Motor neuron (in vitro differentiated cells): Measurements from ENCODE around the gene KPNB1. TPM values are rescaled to one million over a fixed set of nuclear protein-coding genes. Genes with fewer than 3 reads are reported as not detected.

Experiments
- ATAC-seq, 8 experiments: fragments of 200-7000 bp; cut with Tn5 transposase; replicated peaks in 6 of 8; 2 replicates each; pipeline ENCODE4 v1.8.0; 2021; ENCODE audit warnings: mild to moderate bottlenecking in 8 of 8, moderate library complexity in 8 of 8
- H3K27ac ChIP-seq, 2 donors: fragments of 250-450 bp; sonication (Bioruptor Pico); 2 replicates each; pipeline ENCODE4 v1.9.0; 2021; ENCODE audit warnings: antibody characterized with exemption in 2 of 2, mild to moderate bottlenecking in 2 of 2, moderate library complexity in 1 of 2
- H3K4me1 ChIP-seq, 2 donors: fragments of 250-450 bp; sonication (Bioruptor Pico); replicated peaks in 1 of 2; 2 replicates each; pipeline ENCODE4 v1.6.1; 2021; ENCODE audit warnings: antibody characterized with exemption in 2 of 2, mild to moderate bottlenecking in 2 of 2, moderate library complexity in 1 of 2
- H3K4me3 ChIP-seq, 5 donors: fragments of 250-450 bp; sonication (Bioruptor Pico); 2 replicates each; pipeline ENCODE4 v1.9.0; 2021; ENCODE audit warnings: antibody characterized with exemption in 5 of 5, mild to moderate bottlenecking in 5 of 5, moderate library complexity in 4 of 5
- WGBS, 10 experiments: fragments of 450-650 bp; shearing (Covaris generic); methylation state at CpG; one replicate each; pipeline ENCODE4 v1.0.0; 2022; 5-methylcytosine and 5-hydroxymethylcytosine counted together
- in situ Hi-C, 9 experiments: fragments of 400-800 bp; cut with MboI; loops; one replicate each; pipeline ENCODE4 v1.15.0; 2021; ENCODE audit warnings: low sequenced_read_pairs in 9 of 9, low pct_unique_long_range_greater_than_20kb in 2 of 9; ENCODE audit not compliant: unreplicated experiment in 9 of 9
- total RNA-seq, 8 experiments: library from RNA; unstranded; fragments of 300-600 nt; gene quantifications; 2 replicates each; pipeline versions ENCODE4 v1.2.3 to v1.2.4, GENCODE V29; 2022

KPNB1 gene
- total RNA-seq, 8 experiments from 2014 or later: 90.3 to 268 (median 127) TPM

DNA sequence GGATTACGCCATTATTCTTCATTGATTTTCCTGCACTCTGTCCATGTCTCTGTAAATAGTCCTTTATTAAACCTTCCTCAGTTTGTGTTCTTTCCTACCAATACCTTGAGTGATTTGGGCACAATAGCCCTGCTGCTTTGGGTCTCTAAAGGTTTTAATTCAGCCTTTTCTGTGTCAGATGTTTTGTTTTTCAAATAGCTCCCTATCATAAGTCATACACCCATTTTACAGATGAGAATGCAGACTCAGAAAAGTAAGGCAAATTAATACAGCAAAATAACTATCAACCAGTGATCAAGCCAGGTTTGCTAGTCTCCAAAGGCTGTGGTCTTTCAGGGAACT, 25.0 kb upstream of the KPNB1 start:
- Histone ChIP-seq H3K27ac (no peak overlapping the region), H3K4me1 (no peaks in the 10 kb centered on the region), H3K4me3 (no peak overlapping the region)
- ATAC-seq: no peak
- in situ Hi-C loops: no loop called here
- 0 to 100% (median 67%) methylated on average over 1 of the region's 1 CpG; no CpG with 5 or more reads in 3 of the 10 experiments for WGBS, 10 experiments

DNA sequence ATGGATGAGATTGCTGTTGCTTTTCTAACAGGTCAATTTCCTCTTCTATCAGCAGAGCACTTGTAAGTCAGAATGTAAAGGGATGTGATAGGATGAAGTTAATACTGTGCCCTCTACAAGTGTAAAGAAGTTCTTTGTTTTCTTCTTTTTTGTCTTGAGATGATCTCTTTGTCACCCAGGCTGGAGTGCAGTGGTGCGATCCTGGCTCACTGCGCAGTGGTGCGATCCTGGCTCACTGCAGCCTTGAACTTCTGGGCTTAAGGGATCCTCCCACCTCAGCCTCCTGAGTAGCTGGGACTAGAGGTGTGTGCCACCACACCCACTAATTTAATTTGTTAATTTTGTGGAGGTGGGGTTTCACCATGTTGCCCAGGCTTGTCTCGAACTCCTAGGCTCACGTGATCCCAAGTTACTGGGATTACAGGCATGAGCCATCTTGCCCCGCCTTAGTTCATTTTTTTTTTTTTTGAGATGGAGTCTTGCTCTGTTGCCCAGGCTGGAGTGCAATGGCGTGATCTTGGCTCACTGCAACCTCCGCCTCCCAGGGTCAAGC, 21.6 kb upstream of the KPNB1 start:
- in situ Hi-C loops: no loop called here
- no peak overlapping the region for H3K27ac ChIP-seq
- H3K4me3 ChIP-seq: no peak overlapping the region
- no peaks in the 10 kb centered on the region for H3K4me1 ChIP-seq
- 86 to 100% (median 100%) methylated on average over 1 to 7 of the region's 8 CpGs; no CpG with 5 or more reads in 1 of the 10 experiments for WGBS, 10 experiments
- peak in 1 of 8 experiments; percentile 66 for ATAC-seq

DNA sequence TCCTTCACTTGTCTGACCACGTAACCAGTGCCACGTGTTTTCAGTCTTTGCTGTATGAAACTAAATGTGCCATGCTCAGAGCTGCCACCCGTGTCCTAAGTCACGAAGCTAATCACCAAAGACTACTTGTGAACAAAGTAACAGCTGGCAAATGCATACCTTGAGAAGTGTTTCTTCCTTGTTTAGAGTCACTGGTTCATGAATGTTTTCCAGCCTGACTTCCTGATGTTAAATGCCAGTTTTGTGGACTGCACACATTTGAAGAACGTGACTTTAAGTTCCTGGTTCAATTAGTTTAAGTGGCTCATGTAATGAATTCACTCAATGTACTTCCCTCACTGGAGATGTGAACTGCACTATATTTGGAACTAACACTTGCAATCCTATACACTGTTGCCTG, 19.9 kb upstream of the KPNB1 start:
- 20 to 83% (median 69%) methylated on average over 1 to 5 of the region's 5 CpGs; no CpG with 5 or more reads in 1 of the 10 experiments for WGBS, 10 experiments
- in situ Hi-C loops: no loop called here
- ATAC-seq: no peak

DNA sequence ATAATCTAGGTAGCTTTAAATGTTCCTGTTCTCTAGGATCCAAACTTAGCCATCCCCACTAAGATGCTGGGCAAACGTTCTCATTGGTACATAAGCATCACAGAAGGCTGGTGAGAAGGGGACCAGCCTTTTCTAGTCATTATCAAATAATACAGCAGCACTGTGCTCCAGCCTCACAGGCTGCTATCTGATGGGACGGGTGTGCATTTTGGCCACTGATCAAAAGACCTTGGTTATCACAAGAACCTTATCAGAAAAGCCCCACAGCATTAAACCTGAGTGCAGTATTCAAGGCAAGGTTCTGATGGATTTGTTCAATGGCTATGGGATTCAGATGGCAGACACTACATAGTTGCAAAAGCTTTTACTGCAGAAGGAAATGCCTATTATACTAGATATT, 19.1 kb upstream of the KPNB1 start:
- Histone ChIP-seq H3K27ac (no peak overlapping the region), H3K4me3 (no peak overlapping the region), H3K4me1 (no peaks in the 10 kb centered on the region)
- in situ Hi-C loops: no loop called here
- ATAC-seq: no peak
- WGBS, 10 experiments: 38 to 92% (median 70%) methylated on average over 1 to 2 of the region's 2 CpGs; no CpG with 5 or more reads in 4 of the 10 experiments

More for the DNA sequence above, 19.9 kb upstream of the KPNB1 start:
- Histone ChIP-seq H3K27ac (no peak overlapping the region), H3K4me3 (no peak overlapping the region), H3K4me1 (no peaks in the 10 kb centered on the region)

DNA sequence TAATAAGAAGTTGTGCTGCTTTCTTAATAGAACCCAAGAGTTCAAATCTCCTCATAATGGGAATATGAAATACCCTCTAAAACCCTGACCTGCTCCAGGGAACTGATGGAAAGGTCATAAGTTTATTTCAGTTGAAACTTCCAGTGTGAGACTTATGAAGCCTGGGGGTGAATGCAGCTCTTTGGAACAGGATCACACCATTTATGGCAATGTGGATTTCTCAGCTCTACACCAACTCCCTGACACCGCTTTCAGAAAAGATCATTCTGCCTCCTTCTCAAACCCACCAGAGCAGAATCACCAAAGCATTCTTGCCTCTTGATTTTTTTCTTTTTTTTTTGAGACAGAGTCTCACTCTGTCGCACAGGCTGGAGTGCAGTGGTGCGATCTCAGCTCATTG, 16.7 kb upstream of the KPNB1 start:
- Histone ChIP-seq H3K4me3 (no peak overlapping the region), H3K4me1 (no peaks in the 10 kb centered on the region), H3K27ac (no peak overlapping the region)
- in situ Hi-C loops: no loop called here
- peak in 1 of 8 experiments; percentile 46 for ATAC-seq
- WGBS, 10 experiments: 80 to 100% (median 100%) methylated on average over 1 to 3 of the region's 3 CpGs; no CpG with 5 or more reads in 1 of the 10 experiments

DNA sequence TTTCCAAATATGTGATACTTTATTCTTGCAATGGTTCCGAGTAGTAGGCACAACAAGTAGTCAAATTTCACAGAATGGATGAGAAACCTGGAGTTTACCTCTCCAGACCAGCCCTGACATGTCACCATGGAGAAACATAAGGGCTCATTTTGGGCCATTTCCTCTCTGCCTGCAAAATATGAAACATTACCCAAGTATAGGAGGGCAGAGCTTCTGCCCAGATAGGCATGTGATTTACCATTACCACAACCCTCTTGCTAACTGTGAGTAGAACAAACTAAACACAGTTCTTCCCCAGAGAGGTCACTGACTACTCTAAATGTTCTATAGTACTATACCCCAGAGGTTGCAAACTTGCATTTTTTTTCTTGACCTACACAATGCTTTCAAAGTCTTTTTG, 15.7 kb upstream of the KPNB1 start:
- WGBS, 10 experiments: 40 to 100% (median 100%) methylated on average over 1 of the region's 1 CpG; no CpG with 5 or more reads in 4 of the 10 experiments
- no peaks in the 10 kb centered on the region for H3K4me1 ChIP-seq
- H3K4me3 ChIP-seq: no peak overlapping the region
- in situ Hi-C loops: no loop called here
- no peak overlapping the region for H3K27ac ChIP-seq
- no peak for ATAC-seq

DNA sequence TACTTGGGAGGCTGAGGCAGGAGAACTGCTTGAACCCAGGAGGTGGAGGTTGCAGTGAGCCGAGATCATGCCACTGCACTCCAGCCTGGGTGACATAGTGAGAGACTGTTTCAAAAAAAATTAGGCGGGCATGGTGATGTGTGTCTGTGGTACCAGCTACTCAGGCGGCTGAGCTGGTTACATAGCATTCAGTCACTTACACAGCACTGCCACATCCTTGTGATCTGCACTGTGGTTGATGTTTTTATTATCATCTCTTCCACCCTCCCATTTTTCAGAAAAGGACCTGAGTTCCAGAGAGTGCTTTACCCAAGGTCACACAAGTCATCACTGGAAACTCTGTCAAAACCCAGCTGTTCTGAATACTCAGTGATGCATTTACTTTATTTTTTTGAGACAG, 14.8 kb upstream of the KPNB1 start:
- 80 to 100% (median 100%) methylated on average over 1 to 2 of the region's 3 CpGs; no CpG with 5 or more reads in 6 of the 10 experiments for WGBS, 10 experiments

DNA sequence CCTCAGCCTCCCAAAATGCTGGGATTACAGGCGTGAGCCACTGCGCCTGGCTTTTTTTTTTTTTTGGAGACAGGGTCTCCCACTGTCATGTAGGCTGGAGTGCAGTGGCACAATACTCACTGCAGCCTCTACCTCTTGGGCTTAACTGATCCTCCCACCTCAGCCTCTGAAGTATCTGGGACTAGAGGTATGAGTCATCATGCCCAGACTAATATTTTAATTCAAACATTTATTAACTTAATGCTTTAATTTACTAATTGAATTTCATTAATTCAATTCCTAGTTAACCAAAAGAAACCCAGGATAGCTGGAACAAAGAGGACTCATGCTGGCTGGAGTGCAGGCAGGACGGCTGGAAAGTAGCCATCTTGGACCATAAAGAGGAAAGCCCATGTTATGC, 14.0 kb upstream of the KPNB1 start:
- ATAC-seq: no peak
- Histone ChIP-seq H3K27ac (no peak overlapping the region), H3K4me1 (no peaks in the 10 kb centered on the region), H3K4me3 (no peak overlapping the region)
- in situ Hi-C loops: no loop called here
- 83 to 100% (median 96%) methylated on average over 1 to 3 of the region's 3 CpGs; no CpG with 5 or more reads in 3 of the 10 experiments for WGBS, 10 experiments

More for the DNA sequence above, 14.8 kb upstream of the KPNB1 start:
- no peak overlapping the region for H3K27ac ChIP-seq
- no peaks in the 10 kb centered on the region for H3K4me1 ChIP-seq
- in situ Hi-C loops: no loop called here
- H3K4me3 ChIP-seq: no peak overlapping the region
- no peak for ATAC-seq

DNA sequence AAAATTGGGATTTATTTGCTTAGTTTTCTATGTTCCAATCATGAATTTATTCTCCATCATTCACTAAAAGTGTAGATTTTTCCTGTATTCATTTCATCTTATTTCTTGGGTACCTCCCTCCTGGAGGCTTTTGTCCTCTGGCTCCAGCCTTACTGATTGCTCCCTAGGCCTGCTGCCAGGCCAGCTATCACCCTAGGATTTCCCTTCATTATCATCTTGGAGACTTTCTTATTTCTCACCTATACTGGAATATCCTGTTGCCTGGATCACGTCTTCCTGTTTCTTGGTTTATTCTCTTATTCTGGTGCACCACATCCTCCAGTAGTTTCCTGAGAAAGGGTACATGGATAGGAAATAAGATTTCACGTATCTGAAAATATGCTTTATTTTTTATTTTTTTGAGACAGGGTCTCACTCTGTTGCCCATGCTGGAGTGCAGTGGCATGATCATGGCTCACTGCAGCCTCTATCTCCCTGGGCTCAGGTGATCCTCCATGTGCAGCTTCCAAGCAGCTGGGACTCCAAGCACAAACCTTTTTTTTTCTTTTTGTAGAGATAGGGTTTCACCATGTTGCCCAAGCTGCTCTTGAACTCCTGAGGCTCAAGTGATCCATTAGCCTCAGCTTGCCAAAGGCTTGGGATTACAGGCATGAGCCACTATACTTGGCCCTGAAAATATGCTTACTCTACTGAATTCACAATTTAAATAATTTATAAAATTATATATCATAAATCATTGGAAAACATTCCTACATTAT, 13.3 kb upstream of the KPNB1 start:
- no peak overlapping the region for H3K4me3 ChIP-seq
- in situ Hi-C loops: no loop called here
- 63 to 100% (median 98%) methylated on average over 1 to 2 of the region's 2 CpGs; no CpG with 5 or more reads in 2 of the 10 experiments for WGBS, 10 experiments
- H3K4me1 ChIP-seq: no peaks in the 10 kb centered on the region
- ATAC-seq: no peak
- H3K27ac ChIP-seq: no peak overlapping the region

DNA sequence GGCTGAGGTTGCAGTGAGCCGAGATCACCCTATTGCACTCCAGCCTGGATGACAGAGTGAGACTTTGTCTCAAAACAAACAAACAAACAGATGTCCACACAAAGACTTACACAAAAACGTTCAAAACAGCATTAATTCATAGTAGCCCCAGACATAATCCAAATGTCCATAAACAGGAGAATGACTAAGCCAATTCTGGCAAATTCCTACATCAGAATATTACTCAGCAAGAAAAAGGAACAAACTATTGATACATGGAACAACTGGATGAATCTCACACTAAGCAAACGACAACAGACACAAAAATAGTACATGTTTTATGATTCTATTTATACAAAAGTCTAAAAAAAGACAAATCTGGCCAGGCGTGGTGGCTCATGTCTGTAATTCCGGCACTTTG, 10.8 kb upstream of the KPNB1 start:
- ATAC-seq: no peak
- Histone ChIP-seq H3K27ac (no peak overlapping the region), H3K4me3 (no peak overlapping the region), H3K4me1 (no peaks in the 10 kb centered on the region)
- WGBS, 10 experiments: 67 to 100% (median 85%) methylated on average over 1 to 5 of the region's 5 CpGs
- in situ Hi-C loops: no loop called here

DNA sequence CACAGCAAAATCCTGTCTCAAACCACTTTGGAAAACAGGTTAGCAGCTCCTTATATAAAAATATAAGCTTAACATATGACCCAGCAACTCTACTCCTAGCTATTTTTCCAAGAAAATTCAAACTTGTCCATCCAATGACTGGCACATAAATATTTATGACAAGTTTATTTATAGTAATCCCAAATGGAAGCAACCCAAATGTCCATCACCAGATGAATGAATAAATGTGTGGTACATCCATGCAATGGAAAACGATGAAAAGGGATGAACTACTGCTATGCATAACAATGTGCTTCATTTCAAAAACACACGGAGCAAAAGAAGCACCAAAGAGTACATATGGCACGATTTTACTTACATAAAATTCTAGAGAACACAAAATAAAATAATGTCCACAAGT, 9.6 kb upstream of the KPNB1 start:
- in situ Hi-C loops: no loop called here
- Histone ChIP-seq H3K4me1 (no peaks in the 10 kb centered on the region), H3K4me3 (no peak overlapping the region), H3K27ac (no peak overlapping the region)
- no peak for ATAC-seq
- 17 to 92% (median 50%) methylated on average over 1 to 3 of the region's 3 CpGs; no CpG with 5 or more reads in 1 of the 10 experiments for WGBS, 10 experiments

DNA sequence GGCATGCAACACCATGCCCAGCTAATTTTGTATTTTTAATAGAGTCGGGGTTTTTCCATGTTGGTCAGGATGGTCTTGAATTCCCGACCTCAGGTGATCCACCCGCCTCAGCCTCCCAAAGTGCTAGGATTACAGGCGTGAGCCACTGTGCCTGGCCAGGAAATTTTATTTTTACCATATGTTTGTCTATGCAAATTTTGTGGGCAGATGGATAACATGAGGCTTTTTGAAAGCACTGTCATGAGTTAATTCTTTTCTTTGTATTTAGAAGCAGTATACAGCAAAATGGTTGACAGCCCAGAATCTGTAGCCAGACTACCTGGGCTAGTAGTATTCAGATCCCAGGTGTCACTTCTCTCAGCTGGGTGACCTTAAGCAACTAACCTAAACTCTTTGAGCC, 8.5 kb upstream of the KPNB1 start:
- WGBS, 10 experiments: 0 to 85% (median 80%) methylated on average over 1 to 4 of the region's 4 CpGs; no CpG with 5 or more reads in 5 of the 10 experiments
- H3K27ac ChIP-seq: no peak overlapping the region
- H3K4me3 ChIP-seq: no peak overlapping the region
- H3K4me1 ChIP-seq: no peaks in the 10 kb centered on the region
- ATAC-seq: peak in 3 of 8 experiments; percentile 71 to 90 (median 76)
- in situ Hi-C loops: no loop called here

DNA sequence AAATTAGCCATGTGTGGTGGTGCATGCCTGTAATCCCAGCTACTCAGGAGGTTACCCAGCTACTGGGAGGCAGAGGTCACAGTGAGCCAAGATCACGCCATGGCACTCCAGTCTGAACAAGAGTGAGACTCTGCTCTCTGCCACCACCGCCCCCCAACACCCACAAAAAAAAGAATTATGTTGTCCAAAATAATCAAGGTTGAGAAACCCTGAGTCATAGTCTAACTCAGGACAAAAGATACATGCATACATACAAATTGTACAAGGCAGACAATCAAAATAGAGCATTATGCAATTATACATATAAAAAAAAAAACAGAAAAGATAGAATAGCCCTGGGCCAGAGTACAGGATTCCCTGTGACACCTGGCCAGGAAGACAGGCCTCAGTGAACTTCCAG, 6.6 kb upstream of the KPNB1 start:
- Histone ChIP-seq H3K4me3 (no peak overlapping the region), H3K27ac (no peak overlapping the region), H3K4me1 (no peaks in the 10 kb centered on the region)
- ATAC-seq: peak in 2 of 8 experiments; percentile 40 to 42
- in situ Hi-C loops: no loop called here
- 80 to 100% (median 91%) methylated on average over 1 to 2 of the region's 2 CpGs; no CpG with 5 or more reads in 6 of the 10 experiments for WGBS, 10 experiments
